Loucy (cell line): ENCODE data around the gene LEP.

Experiments
- H2AFZ ChIP-seq: fragments of 200-600 bp; sonication (generic); 2 replicates; pipeline ENCODE4 v1.6.0; 2016; ENCODE audit warnings: antibody characterized with exemption, mild to moderate bottlenecking, low read length, moderate library complexity
- H3F3A ChIP-seq: fragments of 200-600 bp; 2 replicates; pipeline ENCODE4 v1.6.0; 2016; ENCODE audit warnings: antibody characterized with exemption, low read depth, mild to moderate bottlenecking
- H3K27me3 ChIP-seq: fragments of 200-600 bp; sonication (generic); 2 replicates; pipeline ENCODE4 v1.6.1; 2014; ENCODE audit warnings: low read length, mild to moderate bottlenecking; ENCODE audit not compliant: insufficient read depth, poor library complexity, severe bottlenecking
- H3K36me3 ChIP-seq: fragments of 200-600 bp; sonication (generic); 2 replicates; pipeline ENCODE4 v1.6.1; 2016; ENCODE audit warnings: low read length; ENCODE audit not compliant: insufficient read depth
- H3K4me1 ChIP-seq: fragments of 200-600 bp; sonication (generic); 2 replicates; pipeline ENCODE4 v1.5.1; 2014; ENCODE audit warnings: low read length, mild to moderate bottlenecking; ENCODE audit not compliant: insufficient read depth, poor library complexity, severe bottlenecking
- H3K4me2 ChIP-seq: fragments of 200-600 bp; sonication (generic); 2 replicates; pipeline ENCODE4 v1.6.0; 2014; ENCODE audit warnings: antibody characterized with exemption, low read length, low read depth, mild to moderate bottlenecking; ENCODE audit not compliant: poor library complexity, severe bottlenecking
- H3K4me3 ChIP-seq: fragments of 200-600 bp; sonication (generic); 2 replicates; pipeline ENCODE4 v1.5.1; 2014; ENCODE audit warnings: low read length, mild to moderate bottlenecking, mixed read lengths; ENCODE audit not compliant: poor library complexity, severe bottlenecking
- H3K79me2 ChIP-seq: fragments of 200-600 bp; sonication (generic); 2 replicates; pipeline ENCODE4 v1.6.1; 2014; ENCODE audit warnings: low read length; ENCODE audit not compliant: insufficient read depth
- H3K9ac ChIP-seq: fragments of 200-600 bp; sonication (generic); 2 replicates; pipeline ENCODE4 v1.6.0; 2014; ENCODE audit warnings: mild to moderate bottlenecking, low read depth, low read length, moderate library complexity; ENCODE audit not compliant: poor library complexity, severe bottlenecking
- H3K9me2 ChIP-seq: fragments of 200-600 bp; sonication (generic); replicated peaks from 2 replicates; pipeline ENCODE4 v1.6.1; 2016; ENCODE audit warnings: low read depth, low read length, mixed read lengths
- H3K9me3 ChIP-seq: fragments of 200-600 bp; sonication (generic); 2 replicates; pipeline ENCODE4 v1.6.1; 2014; ENCODE audit warnings: mild to moderate bottlenecking, antibody characterized with exemption, low read length, low read depth; ENCODE audit not compliant: insufficient read depth
- H4K20me1 ChIP-seq: fragments of 200-600 bp; sonication (generic); 2 replicates; pipeline ENCODE4 v1.6.0; 2014; ENCODE audit warnings: antibody characterized with exemption, low read length, mild to moderate bottlenecking; ENCODE audit not compliant: insufficient read depth, poor library complexity, severe bottlenecking
- EZH2phosphoT487 ChIP-seq: fragments of 200-600 bp; IDR thresholded peaks from 2 replicates; pipeline ENCODE4 v1.6.1; 2018; ENCODE audit warnings: antibody characterized with exemption, mild to moderate bottlenecking, moderate library complexity, borderline replicate concordance
- TF ChIP-seq, protein P1 (sequence below): fragments of 200-600 bp; sonication (generic); conservative IDR thresholded peaks from 2 replicates; pipeline ENCODE4 v1.5.1; 2014; ENCODE audit warnings: mild to moderate bottlenecking, antibody characterized with exemption, low read length

The LEP gene

DNA sequence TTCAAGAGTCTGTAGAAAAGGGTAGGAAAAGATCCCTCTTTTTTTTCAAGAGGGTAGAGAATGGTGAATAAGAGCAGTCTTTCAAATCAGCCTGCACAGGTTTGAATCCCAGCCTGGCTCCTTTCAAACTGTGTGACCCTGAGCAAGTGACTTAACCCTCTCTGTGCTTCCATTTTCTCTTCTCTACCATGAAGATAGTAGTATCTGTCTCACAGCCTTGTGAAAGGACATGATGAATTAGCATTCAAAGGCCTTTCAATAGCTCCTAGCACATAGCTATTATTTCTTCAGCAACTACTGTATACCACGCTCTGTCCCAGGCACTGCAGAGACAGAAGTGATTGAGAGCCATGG lies 25.4 kb downstream of the LEP start:
- H3K4me3 ChIP-seq = no peak overlapping the region
- H3K27me3 ChIP-seq = no peaks in the 10 kb centered on the region
- H3K4me1 ChIP-seq = no peaks in the 10 kb centered on the region
- H3K9me2 ChIP-seq = no peaks in the 10 kb centered on the region
- no peaks in the 10 kb centered on the region for H3K9me3 ChIP-seq
- no peak overlapping the region for H2AFZ ChIP-seq
- no peak overlapping the region for H3K4me2 ChIP-seq
- no peaks in the 10 kb centered on the region for H4K20me1 ChIP-seq
- no peak overlapping the region for H3K9ac ChIP-seq
- no peaks in the 10 kb centered on the region for H3K36me3 ChIP-seq
- TF ChIP-seq, protein P1, sequence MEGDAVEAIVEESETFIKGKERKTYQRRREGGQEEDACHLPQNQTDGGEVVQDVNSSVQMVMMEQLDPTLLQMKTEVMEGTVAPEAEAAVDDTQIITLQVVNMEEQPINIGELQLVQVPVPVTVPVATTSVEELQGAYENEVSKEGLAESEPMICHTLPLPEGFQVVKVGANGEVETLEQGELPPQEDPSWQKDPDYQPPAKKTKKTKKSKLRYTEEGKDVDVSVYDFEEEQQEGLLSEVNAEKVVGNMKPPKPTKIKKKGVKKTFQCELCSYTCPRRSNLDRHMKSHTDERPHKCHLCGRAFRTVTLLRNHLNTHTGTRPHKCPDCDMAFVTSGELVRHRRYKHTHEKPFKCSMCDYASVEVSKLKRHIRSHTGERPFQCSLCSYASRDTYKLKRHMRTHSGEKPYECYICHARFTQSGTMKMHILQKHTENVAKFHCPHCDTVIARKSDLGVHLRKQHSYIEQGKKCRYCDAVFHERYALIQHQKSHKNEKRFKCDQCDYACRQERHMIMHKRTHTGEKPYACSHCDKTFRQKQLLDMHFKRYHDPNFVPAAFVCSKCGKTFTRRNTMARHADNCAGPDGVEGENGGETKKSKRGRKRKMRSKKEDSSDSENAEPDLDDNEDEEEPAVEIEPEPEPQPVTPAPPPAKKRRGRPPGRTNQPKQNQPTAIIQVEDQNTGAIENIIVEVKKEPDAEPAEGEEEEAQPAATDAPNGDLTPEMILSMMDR = no peak
- H3K79me2 ChIP-seq = no peaks in the 10 kb centered on the region
- no peaks in the 10 kb centered on the region for H3F3A ChIP-seq

DNA sequence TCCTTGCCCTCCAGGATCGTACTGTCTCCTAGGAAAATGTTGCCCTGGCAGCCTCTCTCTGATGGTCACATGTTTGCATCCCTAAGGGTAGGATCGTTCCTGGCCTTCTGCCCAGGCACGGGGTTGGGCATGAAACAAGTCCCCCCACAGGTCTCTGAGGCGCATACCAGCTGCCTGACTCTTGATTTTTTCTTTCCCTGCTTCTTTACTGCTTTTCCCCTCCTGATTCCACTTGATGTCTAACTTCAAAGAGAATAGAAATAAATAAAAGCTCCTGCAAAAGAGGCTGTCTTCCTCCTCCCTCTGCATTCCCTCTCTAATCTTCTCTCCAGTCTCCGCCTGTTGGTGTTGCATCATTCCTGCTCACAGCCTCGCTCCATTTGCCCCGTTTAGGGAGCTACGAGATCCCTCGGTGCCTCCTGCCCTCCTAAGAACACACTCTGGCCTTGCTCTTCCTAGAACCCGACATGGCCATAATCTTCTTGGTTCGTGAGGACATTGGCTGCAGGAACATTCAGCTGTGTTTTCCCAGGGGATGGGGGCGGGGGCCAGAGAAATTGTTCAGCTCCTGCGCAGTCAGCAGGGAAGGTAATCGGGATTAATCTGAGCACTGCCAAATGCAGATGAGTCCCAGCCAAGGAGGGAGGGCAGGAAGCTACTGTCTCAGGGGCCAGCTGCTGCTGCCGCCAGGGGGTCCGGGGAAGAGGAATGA lies 26.0 kb downstream of the LEP start:
- no peaks in the 10 kb centered on the region for H3K9me3 ChIP-seq
- H3K79me2 ChIP-seq = no peaks in the 10 kb centered on the region
- H3K9me2 ChIP-seq = no peaks in the 10 kb centered on the region
- no peaks in the 10 kb centered on the region for H4K20me1 ChIP-seq
- no peaks in the 10 kb centered on the region for H3K36me3 ChIP-seq
- H3K9ac ChIP-seq = no peak overlapping the region
- no peaks in the 10 kb centered on the region for H3K27me3 ChIP-seq
- H3K4me1 ChIP-seq = no peaks in the 10 kb centered on the region
- no peaks in the 10 kb centered on the region for H3F3A ChIP-seq
- no peak overlapping the region for H2AFZ ChIP-seq
- H3K4me2 ChIP-seq = no peak overlapping the region
- H3K4me3 ChIP-seq = no peak overlapping the region
- TF ChIP-seq, protein P1 = no peak
- no peak for TF ChIP-seq EZH2phosphoT487

DNA sequence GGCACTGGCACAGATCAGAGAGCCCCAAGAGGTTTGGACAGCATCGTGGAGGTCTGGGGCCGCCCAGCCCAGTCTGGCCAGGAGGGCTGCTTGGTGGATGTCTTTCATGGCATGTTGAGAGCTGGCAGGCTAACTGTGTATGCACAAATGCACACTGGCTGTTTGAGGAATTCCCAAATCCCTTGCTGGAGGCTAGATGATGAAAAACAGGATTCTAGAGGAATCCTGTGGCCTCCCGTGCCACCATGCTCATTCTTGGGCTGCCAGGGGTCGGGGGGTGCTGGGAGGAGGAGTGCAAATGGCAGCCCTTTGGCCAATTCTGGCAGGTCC lies 26.5 kb downstream of the LEP start:
- Histone ChIP-seq H3K4me2 (no peak overlapping the region), H3K9me2 (no peaks in the 10 kb centered on the region), H3K9ac (no peak overlapping the region), H3K36me3 (no peaks in the 10 kb centered on the region), H3K79me2 (no peaks in the 10 kb centered on the region), H2AFZ (no peak overlapping the region), H3F3A (no peaks in the 10 kb centered on the region), H3K27me3 (no peaks in the 10 kb centered on the region), H4K20me1 (no peaks in the 10 kb centered on the region), H3K9me3 (no peaks in the 10 kb centered on the region), H3K4me1 (no peaks in the 10 kb centered on the region), H3K4me3 (no peak overlapping the region)
- no peak for TF ChIP-seq EZH2phosphoT487

DNA sequence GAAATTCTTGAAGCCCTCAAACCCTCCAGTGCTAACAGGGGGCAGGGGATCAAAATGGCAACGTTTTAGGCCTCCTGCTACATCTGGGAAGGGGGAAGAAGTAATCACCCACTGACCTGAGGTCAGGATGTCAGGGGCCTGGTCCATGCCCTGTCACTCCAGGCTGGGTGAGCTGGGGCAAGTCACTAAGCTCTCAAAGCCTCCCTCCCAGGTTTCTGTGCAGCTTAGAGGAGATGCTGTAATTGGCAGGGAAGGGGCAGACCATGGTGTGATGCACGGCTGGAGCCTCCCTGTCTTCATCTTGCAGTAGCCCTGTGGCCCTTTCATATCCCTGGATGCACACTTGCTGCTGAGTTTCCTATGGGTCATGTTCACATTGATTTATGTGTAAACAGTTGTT lies 27.2 kb downstream of the LEP start:
- TF ChIP-seq, protein P1 = no peak
- TF ChIP-seq EZH2phosphoT487 = no peak
- H3K36me3 ChIP-seq = no peaks in the 10 kb centered on the region

More for the DNA sequence above, 27.2 kb downstream of the LEP start:
- Histone ChIP-seq H3K27me3 (no peaks in the 10 kb centered on the region), H3K79me2 (no peaks in the 10 kb centered on the region), H3K9me3 (no peaks in the 10 kb centered on the region), H3F3A (no peaks in the 10 kb centered on the region), H4K20me1 (no peaks in the 10 kb centered on the region), H3K9me2 (no peaks in the 10 kb centered on the region), H3K9ac (no peak overlapping the region), H3K4me2 (no peak overlapping the region), H2AFZ (no peak overlapping the region), H3K4me3 (no peak overlapping the region), H3K4me1 (no peaks in the 10 kb centered on the region)
